Measurements from ENCODE around the gene USP24.

- TF ChIP-seq CTCF (IDR thresholded peaks at IDR 0.05; ENCODE audit: low read depth, low read length, poor library complexity, severe bottlenecking), result no peak
- TF ChIP-seq EZH2phosphoT487 (IDR thresholded peaks at IDR 0.05; ENCODE audit: borderline replicate concordance, low read length), result no peak
Measured at GRCh38 chr1:55215194-55216021, at the start of gene USP24.

All from DOHH2 (cell line).